H54 (cell line): ENCODE data around the gene PRDM16.

Experiments used
- DNase-seq: peaks from one replicate; pipeline ENCODE4 v3.0.0; 2011; ENCODE audit warnings: low spot score, mixed read lengths; ENCODE audit not compliant: insufficient read length
- FAIRE-seq: peaks from 3 replicates; lab custom pipeline; 2011; peaks lifted over from hg19 to GRCh38; lab: Jason Lieb, UNC
- POLR2A ChIP-seq: IDR thresholded peaks from 2 replicates; pipeline ENCODE4 v1.6.1; 2011; ENCODE audit warnings: low read depth, mild to moderate bottlenecking, low read length

Gene PRDM16

GRCh38 chr1:3321559-3322449 lies 252.8 kb downstream of the PRDM16 start:
- DNase-seq, result no peak
- no peak for FAIRE-seq
- no peak for TF ChIP-seq POLR2A

- FAIRE-seq (no peak), DNase-seq (no peak)
- no peak for TF ChIP-seq POLR2A
Observed at GRCh38 chr1:3322450-3323020, 253.5 kb downstream of the PRDM16 start.

- DNase-seq (no peak), FAIRE-seq (no peak)
- no peak for TF ChIP-seq POLR2A
Observed at GRCh38 chr1:3323021-3323795, 254.2 kb downstream of the PRDM16 start.

- FAIRE-seq (no peak), DNase-seq (no peak)
- no peak for TF ChIP-seq POLR2A
Observed at GRCh38 chr1:3323796-3324703, 255.0 kb downstream of the PRDM16 start.

- FAIRE-seq (no peak), DNase-seq (no peak)
- TF ChIP-seq POLR2A, result no peak
Observed at GRCh38 chr1:3324704-3325535, 255.9 kb downstream of the PRDM16 start.

- no peak for TF ChIP-seq POLR2A
- DNase-seq (no peak), FAIRE-seq (no peak)
Observed at GRCh38 chr1:3326516-3327388, 257.7 kb downstream of the PRDM16 start.

GRCh38 chr1:3327389-3327702 lies 258.3 kb downstream of the PRDM16 start:
- DNase-seq, result no peak
- FAIRE-seq, result no peak
- TF ChIP-seq POLR2A, result no peak

GRCh38 chr1:3327936-3328590 lies 259.1 kb downstream of the PRDM16 start:
- DNase-seq (no peak), FAIRE-seq (no peak)
- no peak for TF ChIP-seq POLR2A

GRCh38 chr1:3329640-3330281 lies 260.8 kb downstream of the PRDM16 start:
- no peak for TF ChIP-seq POLR2A
- DNase-seq, result no peak
- no peak for FAIRE-seq

GRCh38 chr1:3330771-3331245 lies 261.8 kb downstream of the PRDM16 start:
- TF ChIP-seq POLR2A, result no peak
- FAIRE-seq (no peak), DNase-seq (no peak)

GRCh38 chr1:3331564-3331963 lies 262.6 kb downstream of the PRDM16 start:
- no peak for DNase-seq
- no peak for FAIRE-seq
- TF ChIP-seq POLR2A, result no peak
